HEK293T (cell line): ENCODE data around the gene GBE1.

Experiments
- FOXA1 ChIP-seq: fragments of 450-650 bp; IDR thresholded peaks from 2 replicates; pipeline ENCODE4 v1.6.1; 2016; ENCODE audit warnings: mild to moderate bottlenecking
- FOXM1 ChIP-seq: fragments of 450-650 bp; IDR thresholded peaks from 2 replicates; pipeline ENCODE4 v1.6.1; 2017; ENCODE audit warnings: mild to moderate bottlenecking, borderline replicate concordance
- HDGF ChIP-seq: fragments of 450-650 bp; IDR thresholded peaks from 2 replicates; pipeline ENCODE4 v1.6.1; 2017; ENCODE audit warnings: antibody characterized with exemption, borderline replicate concordance
- L3MBTL2 ChIP-seq: fragments of 450-650 bp; conservative IDR thresholded peaks from 2 replicates; pipeline ENCODE4 v1.6.1; 2016; ENCODE audit warnings: mild to moderate bottlenecking
- LEF1 ChIP-seq: fragments of 450-650 bp; IDR thresholded peaks from 2 replicates; pipeline ENCODE4 v1.6.1; 2017; ENCODE audit warnings: mild to moderate bottlenecking, borderline replicate concordance
- NFRKB ChIP-seq: fragments of 450-650 bp; IDR thresholded peaks from 2 replicates; pipeline ENCODE4 v1.6.1; 2016; ENCODE audit warnings: mild to moderate bottlenecking, moderate library complexity
- PKNOX1 ChIP-seq: fragments of 450-650 bp; IDR thresholded peaks from 2 replicates; pipeline ENCODE4 v1.6.1; 2016
- SP1 ChIP-seq: fragments of 450-650 bp; IDR thresholded peaks from 2 replicates; pipeline ENCODE4 v1.6.1; 2017
- SUZ12 ChIP-seq: fragments of 450-650 bp; IDR thresholded peaks from 2 replicates; pipeline ENCODE4 v1.6.1; 2016; ENCODE audit warnings: mild to moderate bottlenecking

GRCh38 chr3:81778678-81779182, 17.3 kb upstream of the GBE1 start:
- TF ChIP-seq PKNOX1 (no peak), LEF1 (no peak), L3MBTL2 (no peak), SP1 (no peak), SUZ12 (no peak), HDGF (no peak), FOXA1 (no peak), FOXM1 (no peak), NFRKB (no peak)
